ENCODE results near the gene ATXN2. TPM values are rescaled to one million over a fixed set of nuclear protein-coding genes. Genes with fewer than 3 reads are reported as not detected.
"Not testable (repeated sequence)": the region's sequence is repeated elsewhere in the genome, so short reads cannot be mapped to it uniquely, and the experiment has no call there.

Gene ATXN2
- total RNA-seq, 1 donor from 2014 or later: 25.0 TPM

DNA sequence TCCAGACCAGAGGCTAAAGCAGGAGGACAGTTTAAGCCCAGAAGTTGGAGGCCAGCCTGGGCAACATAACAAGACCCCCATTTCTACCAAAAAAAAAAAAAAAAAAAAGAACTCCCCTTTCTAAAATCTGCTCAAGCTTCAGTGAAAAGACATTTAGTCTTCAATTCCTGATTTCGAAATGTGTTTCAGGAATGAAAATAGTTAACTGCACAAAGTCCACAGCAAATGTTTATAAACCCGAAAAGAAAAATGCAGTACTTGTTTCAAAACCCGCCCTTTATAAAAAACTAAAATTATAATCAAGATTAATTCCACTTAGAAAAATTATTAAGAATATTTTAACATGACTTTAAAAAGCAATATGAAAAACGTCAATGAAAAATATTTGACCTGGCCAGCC is 12.1 kb downstream of the ATXN2 start:
- intact Hi-C loops (cut with DNase I): no loop called here
- TF ChIP-seq CTCF (IDR thresholded peaks at IDR 0.05): no peak
- Histone ChIP-seq H3K27me3 (no peaks in the 10 kb centered on the region), H3K9me3 (no peaks in the 10 kb centered on the region), H3K36me3 (no peaks in the 10 kb centered on the region), H3K4me1 (peaks cover 0 to 9% of the 10 kb centered on the region in 2 donors), H3K4me3 (no peak overlapping the region), H3K27ac (no peak overlapping the region)
- no peak for DNase-seq (ENCODE audit: low spot score in 2 of 2)

DNA sequence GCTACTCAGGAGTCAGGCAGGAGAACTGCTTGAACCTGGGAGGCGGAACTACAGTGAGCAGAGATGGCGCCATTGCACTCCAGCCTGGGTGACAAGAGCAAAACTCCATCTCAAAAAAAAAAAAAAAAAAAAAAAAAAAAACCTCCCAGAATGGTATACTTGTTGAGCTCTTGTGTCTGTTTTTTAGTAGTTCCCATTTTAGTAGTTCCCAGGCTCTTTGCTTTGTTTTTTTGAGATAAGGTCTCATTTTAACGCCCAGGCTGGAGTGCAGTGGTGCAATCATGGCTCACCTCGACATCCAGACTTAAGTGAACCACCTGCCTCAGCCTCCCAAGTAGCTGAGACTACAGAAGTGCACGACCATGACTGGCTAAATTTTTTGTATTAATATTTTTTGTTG is 13.4 kb downstream of the ATXN2 start:
- DNase-seq (ENCODE audit: low spot score in 2 of 2): no peak
- TF ChIP-seq CTCF (IDR thresholded peaks at IDR 0.05): no peak
- Histone ChIP-seq H3K4me3 (no peak overlapping the region), H3K27ac (no peak overlapping the region), H3K27me3 (no peaks in the 10 kb centered on the region), H3K36me3 (no peaks in the 10 kb centered on the region), H3K9me3 (no peaks in the 10 kb centered on the region), H3K4me1 (peaks cover 0 to 9% of the 10 kb centered on the region in 2 donors)
- intact Hi-C loops (cut with DNase I): no loop called here

GRCh38 chr12:111584959-111585358 is 14.2 kb downstream of the ATXN2 start:
- Histone ChIP-seq H3K27ac (no peak overlapping the region), H3K4me1 (peaks cover 0 to 7% of the 10 kb centered on the region in 2 donors), H3K9me3 (no peaks in the 10 kb centered on the region), H3K4me3 (no peak overlapping the region), H3K36me3 (no peaks in the 10 kb centered on the region), H3K27me3 (no peaks in the 10 kb centered on the region)
- no peak for DNase-seq (ENCODE audit: low spot score in 2 of 2)
- no peak for TF ChIP-seq CTCF (IDR thresholded peaks at IDR 0.05)
- intact Hi-C loops (cut with DNase I): no loop called here

DNA sequence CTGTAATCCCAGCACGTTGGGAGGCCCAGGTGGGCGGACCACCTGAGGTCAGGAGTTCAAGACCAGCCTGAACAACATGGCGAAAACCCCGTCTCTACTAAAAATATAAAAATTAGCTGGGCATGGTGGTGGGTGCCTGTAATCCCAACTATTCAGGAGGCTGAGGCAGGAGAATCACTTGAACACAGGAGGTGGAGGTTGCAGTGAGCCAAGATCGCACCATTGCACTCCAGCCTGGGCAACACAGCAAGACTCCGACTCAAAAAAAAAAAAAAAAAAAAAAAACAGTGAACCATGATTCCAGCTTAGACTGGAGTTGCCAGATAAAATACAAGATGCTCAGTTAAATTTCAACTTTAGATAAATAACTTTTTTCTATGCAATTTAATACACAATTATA is 15.6 kb downstream of the ATXN2 start:
- intact Hi-C loops (cut with DNase I); H3K4me1 ChIP-seq; DNase-seq (ENCODE audit: low spot score in 2 of 2): not testable (repeated sequence)

GRCh38 chr12:111582133-111582747 is 16.9 kb downstream of the ATXN2 start:
- H3K4me1 ChIP-seq: peaks cover 0 to 7% of the 10 kb centered on the region in 2 donors
- no peaks in the 10 kb centered on the region for H3K36me3 ChIP-seq
- H3K27ac ChIP-seq: no peak overlapping the region
- no peak for DNase-seq (ENCODE audit: low spot score in 2 of 2)
- no peaks in the 10 kb centered on the region for H3K9me3 ChIP-seq
- H3K27me3 ChIP-seq: no peaks in the 10 kb centered on the region
- intact Hi-C loops (cut with DNase I): no loop called here
- no peak for TF ChIP-seq CTCF (IDR thresholded peaks at IDR 0.05)
- no peak overlapping the region for H3K4me3 ChIP-seq

More for the DNA sequence above, 15.6 kb downstream of the ATXN2 start:
- H3K27ac ChIP-seq, H3K27me3 ChIP-seq, H3K4me3 ChIP-seq, H3K36me3 ChIP-seq, H3K9me3 ChIP-seq: not testable (repeated sequence)

DNA sequence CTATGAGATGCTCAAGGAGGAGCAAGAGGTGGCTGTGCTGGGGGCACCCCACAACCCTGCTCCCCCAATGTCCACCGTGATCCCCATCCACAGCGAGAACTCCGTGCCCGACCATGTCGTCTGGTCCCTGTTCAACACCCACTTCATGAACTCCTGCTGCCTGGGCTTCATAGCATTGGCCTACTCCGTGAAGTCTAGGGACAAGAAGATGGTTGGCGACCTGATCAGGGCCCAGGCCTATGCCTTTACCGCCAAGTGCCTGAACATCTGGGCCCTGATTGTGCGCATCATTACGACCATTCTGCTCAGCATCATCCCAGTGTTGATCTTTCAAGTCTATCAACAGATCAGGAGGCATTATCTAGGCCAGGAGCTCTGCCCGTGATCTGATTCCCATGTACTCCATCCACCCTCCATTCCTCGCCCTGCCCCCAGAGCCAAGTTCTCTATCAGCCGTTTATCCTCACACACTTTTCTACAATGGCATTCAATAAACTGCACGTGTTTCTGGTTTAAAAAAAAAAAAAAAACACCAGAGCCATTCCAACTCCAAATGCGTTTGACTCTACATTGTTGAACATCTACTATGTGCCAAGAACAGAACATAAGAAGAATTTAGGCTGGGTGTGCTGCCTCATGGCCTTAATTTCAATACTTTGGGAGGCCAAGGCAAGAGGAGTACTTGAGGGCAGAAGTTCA is 17.5 kb downstream of the ATXN2 start:
- DNase-seq (ENCODE audit: low spot score in 2 of 2): no peak

More for the DNA sequence above, 17.5 kb downstream of the ATXN2 start:
- Histone ChIP-seq H3K9me3 (no peaks in the 10 kb centered on the region), H3K4me1 (peaks cover 0 to 5% of the 10 kb centered on the region in 2 donors), H3K27me3 (no peaks in the 10 kb centered on the region), H3K36me3 (no peaks in the 10 kb centered on the region), H3K27ac (no peak overlapping the region), H3K4me3 (no peak overlapping the region)
- intact Hi-C loops (cut with DNase I): no loop called here
- TF ChIP-seq CTCF (IDR thresholded peaks at IDR 0.05): no peak
